ES-I3 (cell line): ENCODE results near the gene PIEZO2.

ENCODE experiments used
- H3K36me3 ChIP-seq: 2 replicates; pipeline ENCODE4 v1.6.1; 2013; ENCODE audit warnings: mild to moderate bottlenecking, low read length, control low read depth, moderate library complexity; ENCODE audit not compliant: insufficient read depth
- H3K4me1 ChIP-seq: 2 replicates; pipeline ENCODE4 v1.6.1; 2013; ENCODE audit warnings: mild to moderate bottlenecking, control low read depth, low read length; ENCODE audit not compliant: insufficient read depth
- H3K9ac ChIP-seq: 2 replicates; pipeline ENCODE4 v1.6.1; 2013; ENCODE audit warnings: low read depth, mild to moderate bottlenecking, low read length, moderate library complexity
- H3K9me3 ChIP-seq: 2 replicates; pipeline ENCODE4 v1.6.1; 2013; ENCODE audit warnings: mild to moderate bottlenecking, low read length, moderate library complexity; ENCODE audit not compliant: control insufficient read depth, insufficient read depth

PIEZO2 gene

DNA sequence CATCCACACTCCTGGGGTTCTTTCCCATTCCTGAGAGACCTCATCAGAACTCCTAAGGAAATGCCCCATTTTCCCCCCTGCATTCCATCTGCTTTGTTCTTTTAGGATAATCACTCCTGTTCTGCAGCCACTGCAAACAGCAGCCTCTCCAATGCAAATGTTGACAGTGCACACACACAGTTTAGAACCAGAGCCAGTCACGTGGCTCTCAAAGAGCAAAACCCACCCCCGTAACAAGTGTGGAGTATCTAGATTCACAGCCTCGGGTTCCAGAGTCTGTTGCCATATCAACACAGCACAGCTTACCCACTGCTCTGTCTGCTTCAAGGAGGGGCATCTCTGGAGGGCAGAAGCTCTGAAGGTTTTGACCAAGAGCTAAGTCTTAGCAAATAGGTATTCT, 443.6 kb downstream of the PIEZO2 start:
- H3K9me3 ChIP-seq, result no peaks in the 10 kb centered on the region
- no peak overlapping the region for H3K9ac ChIP-seq
- no peaks in the 10 kb centered on the region for H3K36me3 ChIP-seq
- H3K4me1 ChIP-seq, result no peaks in the 10 kb centered on the region

DNA sequence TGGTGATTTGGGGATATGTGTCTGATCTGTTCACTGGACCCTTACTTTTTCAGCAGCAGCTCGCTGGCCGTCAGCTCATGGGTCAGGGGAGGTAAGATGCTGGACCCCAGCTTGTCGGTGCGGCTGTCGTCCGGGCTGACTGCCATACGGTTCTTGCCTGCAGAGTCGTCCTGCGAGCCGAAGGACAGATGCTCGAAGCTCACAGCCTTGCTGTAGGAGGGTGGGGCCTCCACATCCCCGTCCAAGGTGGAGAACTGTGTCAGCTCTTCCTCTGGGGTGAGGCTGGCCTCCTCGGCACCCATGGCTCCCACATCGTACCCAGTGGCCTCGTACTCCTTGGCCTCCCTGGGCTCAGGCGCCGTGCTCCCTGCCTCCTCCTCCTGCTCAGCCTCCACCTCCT, 444.1 kb downstream of the PIEZO2 start:
- H3K4me1 ChIP-seq, result no peaks in the 10 kb centered on the region
- H3K36me3 ChIP-seq, result no peaks in the 10 kb centered on the region
- H3K9me3 ChIP-seq, result no peaks in the 10 kb centered on the region
- no peak overlapping the region for H3K9ac ChIP-seq

- no peaks in the 10 kb centered on the region for H3K9me3 ChIP-seq
- no peaks in the 10 kb centered on the region for H3K36me3 ChIP-seq
- H3K9ac ChIP-seq, result no peak overlapping the region
- H3K4me1 ChIP-seq, result no peaks in the 10 kb centered on the region
Measured at GRCh38 chr18:10702206-10702605, 447.2 kb downstream of the PIEZO2 start.

DNA sequence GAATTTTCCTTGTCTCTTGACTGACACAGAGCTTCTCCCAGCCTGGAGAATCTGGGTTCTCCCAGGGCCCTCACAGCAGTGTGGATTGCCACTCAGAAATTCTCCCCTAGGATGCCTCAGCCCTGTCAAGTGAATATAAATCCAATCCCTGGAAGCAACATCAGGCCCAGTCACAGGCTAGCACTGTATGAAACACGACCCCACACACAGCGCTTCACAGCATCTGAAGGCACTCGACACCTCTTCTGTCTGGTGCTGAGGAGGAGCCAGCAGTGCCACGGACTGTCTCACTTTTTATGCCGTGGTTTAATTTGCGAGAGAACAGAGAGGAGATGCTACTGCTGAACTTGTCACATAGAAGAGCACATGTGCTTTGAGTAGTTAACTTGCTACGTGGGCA, 459.0 kb downstream of the PIEZO2 start:
- Histone ChIP-seq H3K9me3 (no peaks in the 10 kb centered on the region), H3K36me3 (no peaks in the 10 kb centered on the region), H3K4me1 (no peaks in the 10 kb centered on the region), H3K9ac (no peak overlapping the region)

- Histone ChIP-seq H3K9me3 (no peaks in the 10 kb centered on the region), H3K4me1 (no peaks in the 10 kb centered on the region), H3K36me3 (no peaks in the 10 kb centered on the region), H3K9ac (no peak overlapping the region)
Measured at GRCh38 chr18:10690035-10690329, 459.4 kb downstream of the PIEZO2 start.

DNA sequence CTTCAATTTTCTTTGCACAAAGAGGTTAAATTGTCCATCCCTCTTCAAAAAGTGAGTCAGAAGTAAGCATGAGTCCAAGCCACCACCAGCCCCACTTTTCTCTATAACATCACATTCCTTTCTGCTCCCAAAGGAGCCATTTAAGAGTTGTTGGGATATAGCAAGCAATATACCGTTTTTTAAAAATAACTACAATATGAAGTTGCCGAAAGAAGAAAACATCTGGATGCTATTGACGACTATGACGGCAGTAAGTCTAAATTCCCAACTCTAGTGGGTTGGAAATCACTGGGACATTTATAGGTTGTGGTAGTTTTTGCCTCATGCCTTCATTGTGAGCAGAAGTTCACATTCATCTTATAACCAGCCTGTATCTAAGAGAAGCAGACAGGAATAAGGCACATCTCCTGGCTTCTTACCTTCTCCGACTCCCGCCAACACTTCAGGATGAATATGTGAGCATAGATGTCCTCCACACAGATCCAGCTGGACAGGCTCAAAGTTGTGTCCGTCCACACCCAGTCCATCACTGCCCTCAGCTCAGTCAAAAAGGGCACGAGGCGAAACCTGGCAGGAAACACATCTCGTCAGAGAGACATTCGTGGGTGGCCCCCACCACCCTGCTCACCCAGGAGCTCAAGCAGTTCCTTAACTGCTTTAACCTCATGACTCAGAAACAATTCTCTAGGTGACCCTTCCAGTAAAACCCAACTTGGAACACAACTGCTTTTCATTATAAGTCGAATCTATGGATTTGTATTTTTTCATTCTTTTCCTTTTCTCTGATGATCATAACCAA, 459.9 kb downstream of the PIEZO2 start:
- H3K9me3 ChIP-seq, result no peaks in the 10 kb centered on the region
- no peaks in the 10 kb centered on the region for H3K36me3 ChIP-seq
- H3K4me1 ChIP-seq, result no peaks in the 10 kb centered on the region
- no peak overlapping the region for H3K9ac ChIP-seq

DNA sequence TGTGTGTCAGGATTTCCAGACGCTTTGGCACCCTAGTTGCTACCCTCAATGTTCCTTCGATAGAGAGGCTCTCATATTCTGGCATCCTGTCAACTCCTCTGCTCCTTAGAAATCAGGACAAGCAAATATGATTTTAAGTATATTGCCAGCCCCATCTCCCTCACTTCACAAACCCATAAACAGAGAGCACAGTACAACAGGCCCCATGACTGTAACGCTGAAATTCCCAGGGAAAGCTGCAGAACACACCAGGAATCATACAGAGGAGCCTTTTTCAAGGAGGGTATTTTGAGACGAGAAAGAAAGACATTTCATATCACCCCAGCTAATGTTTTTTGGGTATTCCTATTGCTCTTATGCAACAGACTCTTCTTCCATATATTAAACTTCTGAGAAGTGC, 460.6 kb downstream of the PIEZO2 start:
- no peaks in the 10 kb centered on the region for H3K4me1 ChIP-seq
- H3K9ac ChIP-seq, result no peak overlapping the region

GRCh38 chr18:10687161-10687925, 462.0 kb downstream of the PIEZO2 start:
- H3K36me3 ChIP-seq, result no peaks in the 10 kb centered on the region
- H3K4me1 ChIP-seq, result no peaks in the 10 kb centered on the region
- no peak overlapping the region for H3K9ac ChIP-seq
- H3K9me3 ChIP-seq, result no peaks in the 10 kb centered on the region

More for the DNA sequence above, 460.6 kb downstream of the PIEZO2 start:
- Histone ChIP-seq H3K36me3 (no peaks in the 10 kb centered on the region), H3K9me3 (no peaks in the 10 kb centered on the region)

DNA sequence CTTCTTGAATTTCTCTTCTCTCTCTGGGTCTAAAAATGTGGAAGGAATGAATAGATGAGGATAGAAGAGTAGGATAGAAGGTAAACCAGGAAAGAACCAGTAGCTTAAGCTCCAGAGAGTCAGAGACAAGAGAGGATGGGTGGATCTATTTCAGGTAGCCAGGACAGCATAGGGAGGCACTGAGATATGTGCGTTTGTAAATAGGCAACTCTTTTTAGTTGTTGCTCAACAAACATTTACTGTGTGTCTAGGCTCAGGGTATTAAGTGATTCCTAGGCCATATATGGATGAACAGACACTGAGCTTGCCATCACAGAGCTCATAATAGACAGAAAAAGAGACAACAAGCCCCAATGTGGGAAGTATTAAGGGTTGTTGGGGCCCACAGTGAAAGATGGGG, 463.1 kb downstream of the PIEZO2 start:
- no peaks in the 10 kb centered on the region for H3K4me1 ChIP-seq
- H3K9me3 ChIP-seq, result no peaks in the 10 kb centered on the region
- H3K9ac ChIP-seq, result no peak overlapping the region
- no peaks in the 10 kb centered on the region for H3K36me3 ChIP-seq

DNA sequence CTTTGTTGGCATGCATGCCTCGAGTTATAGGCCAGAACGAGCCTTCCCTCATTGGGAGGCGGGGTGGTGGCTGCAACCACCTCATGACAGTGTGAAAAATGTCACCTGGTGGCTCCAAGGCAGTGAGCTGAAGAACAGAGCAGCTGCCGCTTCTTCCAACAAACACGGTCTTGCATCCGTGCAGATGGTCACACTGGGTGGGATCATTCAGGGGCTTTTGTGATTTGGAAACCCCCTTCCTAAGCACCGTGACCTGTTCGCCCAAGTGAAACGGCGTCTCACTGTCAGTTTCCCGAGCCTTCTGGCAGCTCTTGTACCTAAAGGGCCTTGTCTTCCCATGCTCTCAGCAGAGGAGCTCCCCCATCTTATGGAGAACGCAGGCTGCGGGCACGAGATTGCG, 463.9 kb downstream of the PIEZO2 start:
- Histone ChIP-seq H3K9ac (no peak overlapping the region), H3K9me3 (no peaks in the 10 kb centered on the region), H3K36me3 (no peaks in the 10 kb centered on the region), H3K4me1 (no peaks in the 10 kb centered on the region)

DNA sequence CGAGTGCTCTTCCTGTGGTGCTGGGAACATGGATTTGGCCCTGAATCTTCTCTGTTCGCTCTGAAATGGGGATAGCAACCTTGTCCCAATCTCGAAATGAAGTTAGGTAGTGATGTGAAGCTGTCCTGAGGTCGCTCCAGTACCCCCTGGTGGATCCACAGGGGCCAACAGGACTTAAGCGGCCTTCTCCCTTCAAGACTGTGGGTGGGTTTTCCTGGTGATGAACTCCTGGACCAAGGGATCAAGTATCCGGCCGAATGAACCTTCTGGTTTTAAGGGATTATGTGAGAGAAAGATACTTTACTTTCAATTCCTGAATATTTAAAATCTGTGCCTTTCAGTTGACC, 467.0 kb downstream of the PIEZO2 start:
- Histone ChIP-seq H3K9me3 (no peaks in the 10 kb centered on the region), H3K9ac (no peak overlapping the region), H3K36me3 (no peaks in the 10 kb centered on the region), H3K4me1 (no peaks in the 10 kb centered on the region)

GRCh38 chr18:10681581-10682367, 467.6 kb downstream of the PIEZO2 start:
- Histone ChIP-seq H3K9me3 (no peaks in the 10 kb centered on the region), H3K9ac (no peak overlapping the region), H3K36me3 (no peaks in the 10 kb centered on the region), H3K4me1 (no peaks in the 10 kb centered on the region)

GRCh38 chr18:10680271-10680596, 469.1 kb downstream of the PIEZO2 start:
- Histone ChIP-seq H3K4me1 (no peaks in the 10 kb centered on the region), H3K9me3 (no peaks in the 10 kb centered on the region), H3K9ac (no peak overlapping the region), H3K36me3 (no peaks in the 10 kb centered on the region)

- H3K4me1 ChIP-seq, result no peaks in the 10 kb centered on the region
- no peaks in the 10 kb centered on the region for H3K9me3 ChIP-seq
- no peaks in the 10 kb centered on the region for H3K36me3 ChIP-seq
- no peak overlapping the region for H3K9ac ChIP-seq
Measured at GRCh38 chr18:10679557-10680270, 469.7 kb downstream of the PIEZO2 start.
